ENCODE measurements around the gene ARL3. TPM values are rescaled to one million over a fixed set of nuclear protein-coding genes. Genes with fewer than 3 reads are reported as not detected.

Gene ARL3
- total RNA-seq, 1 experiment from 2014 or later = 13.3 TPM

- peak overlapping the region; percentile 35; the same call in 1 of the 2 replicates for H3K27ac ChIP-seq (ENCODE audit: low read depth, low read length)
These were observed 72.8 kb downstream of the ARL3 start for GRCh38 chr10:102641402-102641801.

More at GRCh38 chr10:102641402-102641801, 72.8 kb downstream of the ARL3 start:
- H3K9ac ChIP-seq (ENCODE audit: low read length) = 0 out of 2 replicates have a peak overlapping the region, but pooled peaks have one; percentile 67
- TSS peak; percentile 49 for BruUV-seq (replicated peaks)
- peak overlapping the region; percentile 95 for H3K4me2 ChIP-seq (ENCODE audit: low read length)
- ChIA-PET CTCF (interaction anchor here (0.8 to 1.8 kb wide), 4 partner anchors 28 to 190 kb away, joined by 3 to 4 read pairs (median 4); partner anchors contain the start of gene C10orf95), POLR2A (interaction anchor here (0.6 to 1.4 kb wide), 4 partner anchors 13 to 36 kb away, joined by 3 read pairs; no protein-coding TSS in a partner anchor), RAD21 (ENCODE audit: low non-redundant PET in 1 of 2, low total read pairs in 2 of 2, uncharacterized antibody in 2 of 2, unreplicated experiment in 2 of 2) (no interaction called here)
- no peak for ATAC-seq
- H3K4me1 ChIP-seq (ENCODE audit: control insufficient read depth in 1 of 2, insufficient read depth in 2 of 2, low read length in 2 of 2) = peaks cover 7 to 27% of the 10 kb centered on the region in 2 experiments; a peak in 3 of 4 replicates
- H3K27me3 ChIP-seq (ENCODE audit: insufficient read depth, low read length) = no peaks in the 10 kb centered on the region
- peak overlapping the region in 1 of 2 experiments; percentile 79; a peak in 2 of 4 replicates for H3K4me3 ChIP-seq (replicated peaks in 1 of 2; ENCODE audit: low read depth in 1 of 2, low read length in 2 of 2)
- H4K20me1 ChIP-seq (ENCODE audit: insufficient read depth) = no peaks in the 10 kb centered on the region
- TF ChIP-seq REST (IDR thresholded peaks at IDR 0.05; ENCODE audit: low read depth) (no peak), SIN3A (IDR thresholded peaks at IDR 0.05; ENCODE audit: low read depth) (no peak), EGR1 (IDR thresholded peaks at IDR 0.05; ENCODE audit: low read depth) (no peak), EZH2phosphoT487 (IDR thresholded peaks at IDR 0.05; ENCODE audit: borderline replicate concordance) (no peak), POLR2A (IDR thresholded peaks at IDR 0.05; ENCODE audit: borderline replicate concordance, extremely low read depth, insufficient read depth, insufficient read length) (no peak), CEBPB (IDR thresholded peaks at IDR 0.05; ENCODE audit: low read depth) (no peak), ATF3 (IDR thresholded peaks at IDR 0.05) (no peak), YY1 (IDR thresholded peaks at IDR 0.05; ENCODE audit: extremely low read depth, insufficient replicate concordance, low read depth, low read length) (no peak), MAX (IDR thresholded peaks at IDR 0.05) (no peak), JUND (IDR thresholded peaks at IDR 0.05) (no peak), POLR2AphosphoS5 (IDR thresholded peaks at IDR 0.05; ENCODE audit: low read depth, low read length) (no peak), EZH2 (IDR thresholded peaks at IDR 0.05) (no peak), ZBTB33 (IDR thresholded peaks at IDR 0.05; ENCODE audit: extremely low read depth, insufficient replicate concordance, low read length) (no peak), SP1 (IDR thresholded peaks at IDR 0.05; ENCODE audit: low read depth) (no peak)
- intact Hi-C loops (cut with micrococcal nuclease) = loop anchor here (5.0 kb wide), 1 partner anchor 1579 kb away; the partner anchor contains the start of gene KAZALD1
- H3K9me2 ChIP-seq (ENCODE audit: insufficient read depth) = no peaks in the 10 kb centered on the region
- peak overlapping the region; percentile 72 for H2AFZ ChIP-seq (ENCODE audit: low read depth, low read length, poor library complexity, severe bottlenecking)
- no peak for DNase-seq (ENCODE audit: low read depth, low spot score)
- no peaks in the 10 kb centered on the region for H3K9me3 ChIP-seq (ENCODE audit: control insufficient read depth in 1 of 2, insufficient read depth in 1 of 2, low read depth in 1 of 2, low read length in 2 of 2)
- H3K79me2 ChIP-seq (ENCODE audit: insufficient read depth, low read length) = peaks cover 22% of the 10 kb centered on the region
- no peaks in the 10 kb centered on the region for H3K36me3 ChIP-seq (ENCODE audit: control insufficient read depth in 1 of 2, insufficient read depth in 2 of 2, low read length in 2 of 2)

Data from HCT116 (cell line).